ENCODE results near the gene INSR.

The INSR gene

GRCh38 chr19:7287722-7288121 lies 6.5 kb downstream of the INSR start:
- no peak overlapping the region for H3K4me3 ChIP-seq (ENCODE audit: low read depth in 1 of 2, low read length in 2 of 2)
- H2AFZ ChIP-seq (ENCODE audit: low read depth, low read length) = no peak overlapping the region
- no peaks in the 10 kb centered on the region for H3K27me3 ChIP-seq (ENCODE audit: insufficient read depth, low read length, poor library complexity)
- peaks cover 21% of the 10 kb centered on the region for H4K20me1 ChIP-seq (ENCODE audit: insufficient read depth, low read length)
- H3K27ac ChIP-seq (ENCODE audit: low read length) = no peak overlapping the region
- peaks cover 14% of the 10 kb centered on the region for H3K79me2 ChIP-seq (ENCODE audit: insufficient read depth, low read length)
- no peak for DNase-seq
- no peak overlapping the region for H3K4me2 ChIP-seq (ENCODE audit: insufficient read depth, low read length)
- TF ChIP-seq EZH2 (IDR thresholded peaks at IDR 0.05; ENCODE audit: borderline replicate concordance, low read depth, low read length, severe bottlenecking) = no peak
- no peak for TF ChIP-seq CTCF (IDR thresholded peaks at IDR 0.05; ENCODE audit: borderline replicate concordance, extremely low read depth, low read length, poor library complexity, severe bottlenecking)
- no peak overlapping the region for H3K9ac ChIP-seq (ENCODE audit: low read depth, low read length)
- H3K36me3 ChIP-seq (ENCODE audit: insufficient read depth, low read length) = no peaks in the 10 kb centered on the region
- ATAC-seq (ENCODE audit: insufficient read depth, low read depth) = no peak
- H3K4me1 ChIP-seq (ENCODE audit: insufficient read depth, low read length) = peaks cover 4% of the 10 kb centered on the region
- H3K9me3 ChIP-seq (ENCODE audit: insufficient read depth, low read length, severe bottlenecking) = no peaks in the 10 kb centered on the region

GRCh38 chr19:7280940-7281666 lies 13.1 kb downstream of the INSR start:
- TF ChIP-seq CTCF (IDR thresholded peaks at IDR 0.05; ENCODE audit: borderline replicate concordance, extremely low read depth, low read length, poor library complexity, severe bottlenecking) (no peak), EZH2 (IDR thresholded peaks at IDR 0.05; ENCODE audit: borderline replicate concordance, low read depth, low read length, severe bottlenecking) (no peak)
- peaks cover 11% of the 10 kb centered on the region for H4K20me1 ChIP-seq (ENCODE audit: insufficient read depth, low read length)
- H3K9me3 ChIP-seq (ENCODE audit: insufficient read depth, low read length, severe bottlenecking) = no peaks in the 10 kb centered on the region
- H3K36me3 ChIP-seq (ENCODE audit: insufficient read depth, low read length) = no peaks in the 10 kb centered on the region
- H3K79me2 ChIP-seq (ENCODE audit: insufficient read depth, low read length) = peaks cover 6% of the 10 kb centered on the region; the same call in 1 of the 2 replicates
- no peak overlapping the region for H3K27ac ChIP-seq (ENCODE audit: low read length)
- H3K4me2 ChIP-seq (ENCODE audit: insufficient read depth, low read length) = no peak overlapping the region
- H2AFZ ChIP-seq (ENCODE audit: low read depth, low read length) = no peak overlapping the region
- no peak overlapping the region for H3K9ac ChIP-seq (ENCODE audit: low read depth, low read length)
- ATAC-seq (ENCODE audit: insufficient read depth, low read depth) = no peak
- H3K4me3 ChIP-seq (ENCODE audit: low read depth in 1 of 2, low read length in 2 of 2) = no peak overlapping the region
- DNase-seq = no peak
- no peaks in the 10 kb centered on the region for H3K4me1 ChIP-seq (ENCODE audit: insufficient read depth, low read length)
- no peaks in the 10 kb centered on the region for H3K27me3 ChIP-seq (ENCODE audit: insufficient read depth, low read length, poor library complexity)

GRCh38 chr19:7272856-7273578 lies 21.2 kb downstream of the INSR start:
- no peaks in the 10 kb centered on the region for H3K9me3 ChIP-seq (ENCODE audit: insufficient read depth, low read length, severe bottlenecking)
- no peak overlapping the region for H2AFZ ChIP-seq (ENCODE audit: low read depth, low read length)
- no peaks in the 10 kb centered on the region for H4K20me1 ChIP-seq (ENCODE audit: insufficient read depth, low read length)
- no peaks in the 10 kb centered on the region for H3K27me3 ChIP-seq (ENCODE audit: insufficient read depth, low read length, poor library complexity)
- no peaks in the 10 kb centered on the region for H3K36me3 ChIP-seq (ENCODE audit: insufficient read depth, low read length)
- H3K79me2 ChIP-seq (ENCODE audit: insufficient read depth, low read length) = no peaks in the 10 kb centered on the region
- peak overlapping the region; percentile 26; the same call in 1 of the 2 replicates for H3K4me2 ChIP-seq (ENCODE audit: insufficient read depth, low read length)
- H3K9ac ChIP-seq (ENCODE audit: low read depth, low read length) = no peak overlapping the region; the same call in 1 of the 2 replicates
- peaks cover 22% of the 10 kb centered on the region for H3K4me1 ChIP-seq (ENCODE audit: insufficient read depth, low read length)
- DNase-seq (peak; percentile 20), ATAC-seq (ENCODE audit: insufficient read depth, low read depth) (peak; percentile 93)
- H3K27ac ChIP-seq (ENCODE audit: low read length) = peak overlapping the region; percentile 68; the same call in 1 of the 2 replicates
- no peak overlapping the region for H3K4me3 ChIP-seq (ENCODE audit: low read depth in 1 of 2, low read length in 2 of 2)
- TF ChIP-seq CTCF (IDR thresholded peaks at IDR 0.05; ENCODE audit: borderline replicate concordance, extremely low read depth, low read length, poor library complexity, severe bottlenecking) = no peak
- no peak for TF ChIP-seq EZH2 (IDR thresholded peaks at IDR 0.05; ENCODE audit: borderline replicate concordance, low read depth, low read length, severe bottlenecking)

Measured in DND-41 (cell line).